CD4-positive, alpha-beta T cell treated with Interferon alpha-2 for 1 hour (primary cell): ENCODE measurements around the gene SLC17A9.
A peak's percentile ranks its signal among the peaks of the same experiment; 100 is the strongest.

ENCODE experiments used
- DNase-seq, 2 donors: peaks; one replicate each; pipeline ENCODE4 v3.0.0-alpha.2; 2020 to 2022

The SLC17A9 gene

DNA sequence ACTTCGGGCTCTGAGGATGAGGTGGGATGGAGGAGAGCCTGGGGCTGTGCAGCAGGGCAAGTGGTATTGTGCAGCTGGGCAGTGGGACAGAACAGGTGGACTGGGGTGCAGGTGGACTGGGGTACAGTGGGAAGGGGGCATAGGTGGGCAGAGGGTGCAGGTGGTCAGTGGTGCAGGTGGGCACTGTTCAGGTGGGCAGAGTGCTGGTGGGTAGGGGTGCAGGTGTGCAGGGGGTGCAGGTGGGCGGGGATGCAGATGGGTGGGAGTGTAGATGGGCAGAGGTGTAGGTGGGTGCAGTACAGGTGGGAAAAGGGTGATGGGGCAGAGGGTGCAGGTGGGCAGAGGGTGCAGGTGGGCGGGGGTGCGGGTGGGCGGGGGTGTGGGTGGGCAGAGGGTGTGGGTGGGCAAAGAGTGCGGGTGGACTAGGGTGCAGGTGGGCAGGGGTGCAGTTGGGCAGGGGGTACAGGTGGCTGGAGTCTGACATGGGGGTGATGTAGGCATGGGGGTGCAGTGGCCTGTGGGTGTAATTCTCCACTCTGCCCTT is 33.8 kb downstream of the SLC17A9 start:
- DNase-seq, result no peak

DNA sequence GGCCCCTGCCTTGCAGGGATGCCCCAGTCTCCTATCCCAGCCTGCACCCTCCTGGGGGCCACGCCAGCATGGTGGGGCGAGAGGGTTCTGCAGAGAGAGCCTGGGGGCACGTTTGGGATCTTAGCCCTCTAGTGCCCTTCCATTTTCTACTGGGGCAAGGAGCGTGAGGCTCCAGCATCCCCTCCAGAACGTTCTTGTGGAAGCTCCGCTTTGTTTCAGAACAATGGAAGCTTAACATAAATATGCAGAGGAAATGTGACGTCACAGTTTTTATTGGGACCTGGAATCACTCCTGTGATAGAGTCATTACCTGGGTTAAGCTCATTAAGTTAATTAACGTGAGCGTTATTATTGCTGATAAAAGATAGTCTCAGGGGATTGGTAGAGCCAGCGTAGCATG is 34.6 kb downstream of the SLC17A9 start:
- DNase-seq, result no peak

DNA sequence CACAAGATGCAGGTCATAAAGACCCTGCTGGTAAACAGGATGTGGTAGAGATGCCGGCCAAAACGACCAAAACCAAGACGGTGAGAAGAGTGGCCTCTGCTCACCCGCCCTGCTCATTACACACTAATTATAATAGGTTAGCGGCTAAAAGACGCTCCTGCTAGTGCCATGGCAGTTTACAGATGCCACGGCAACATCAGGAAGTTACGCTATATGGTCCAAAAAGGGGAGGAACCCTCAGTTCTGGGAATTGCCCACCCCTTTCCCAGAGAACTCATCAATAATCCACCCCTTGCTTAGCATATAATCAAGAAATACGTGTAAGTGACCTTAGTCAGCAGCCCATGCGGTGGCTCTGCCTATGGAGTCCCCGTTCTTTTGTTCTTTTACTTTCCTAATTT is 36.7 kb downstream of the SLC17A9 start:
- peak in 1 of 2 donors; percentile 54 for DNase-seq

DNA sequence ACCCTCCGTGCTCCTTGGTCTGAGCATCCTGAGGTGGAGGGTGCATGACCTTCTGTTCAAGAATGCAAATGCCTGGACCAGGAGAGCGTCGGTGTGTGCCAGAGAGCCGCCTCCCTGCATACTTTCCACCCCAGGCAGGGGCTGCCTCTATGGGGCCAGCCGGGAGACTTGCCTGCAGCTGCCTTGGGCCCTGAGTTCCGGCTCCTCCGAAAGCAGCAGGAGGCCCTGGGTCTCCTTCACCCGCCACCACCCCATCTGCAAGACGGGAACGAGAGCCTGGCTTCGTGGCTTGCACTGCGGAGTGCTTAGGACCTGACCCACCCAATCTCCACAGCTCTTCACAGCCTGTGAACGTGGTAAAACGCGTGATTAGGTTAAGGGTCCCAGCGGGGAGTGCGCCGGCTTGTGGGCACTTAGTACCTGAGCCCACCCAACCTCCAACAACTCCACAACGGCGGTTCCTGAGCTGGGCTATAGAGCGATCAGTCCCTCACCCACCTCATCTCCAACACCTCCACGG is 37.9 kb downstream of the SLC17A9 start:
- no peak for DNase-seq

DNA sequence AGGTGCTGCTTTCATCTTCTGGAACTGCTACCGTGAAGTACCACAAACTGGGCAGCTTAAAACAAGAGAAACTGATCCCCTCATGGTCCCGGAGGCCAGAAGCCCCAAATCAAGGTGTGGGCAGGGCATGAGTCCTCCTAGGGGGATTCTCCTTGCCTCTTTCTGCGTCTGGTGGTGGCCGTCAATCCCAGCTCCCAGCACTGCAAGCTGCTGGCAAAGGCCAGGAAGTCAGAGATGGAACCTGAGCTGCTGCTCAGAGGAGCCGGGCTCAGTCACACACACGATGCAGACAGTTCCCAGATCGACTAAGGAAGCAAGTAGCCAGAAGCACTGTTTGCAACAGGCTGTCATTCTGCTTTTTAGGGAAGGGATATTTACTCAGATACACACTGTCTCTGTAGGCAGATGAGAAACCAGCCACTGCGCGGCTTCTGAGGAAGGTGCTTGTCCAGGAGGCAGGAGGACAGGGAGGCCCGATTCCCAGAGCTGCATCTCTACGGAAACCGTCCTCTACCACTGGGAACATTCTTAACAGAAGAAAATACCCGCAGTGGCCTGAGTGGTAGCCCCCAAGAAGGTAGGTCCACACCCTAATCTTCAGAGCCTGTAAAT is 38.8 kb downstream of the SLC17A9 start:
- no peak for DNase-seq

DNA sequence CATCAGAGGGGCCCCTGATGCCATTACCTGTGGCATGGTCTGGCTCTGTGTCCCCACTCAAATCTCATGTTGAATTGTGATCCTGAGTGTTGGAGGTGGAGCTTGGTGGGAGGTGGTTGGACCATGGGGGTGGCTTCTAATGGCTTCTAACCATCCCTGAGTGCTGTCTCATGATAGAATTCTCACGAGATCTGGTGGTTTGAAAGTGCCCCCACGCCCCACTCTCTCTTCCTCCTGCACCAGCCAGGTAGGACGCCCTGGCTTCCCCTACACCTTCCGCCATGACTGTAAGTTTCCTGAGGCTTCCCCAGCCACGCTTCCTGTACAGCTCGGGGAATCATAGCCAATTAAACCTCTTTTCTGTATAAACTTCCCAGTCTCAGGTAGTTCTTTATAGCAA is 39.4 kb downstream of the SLC17A9 start:
- DNase-seq, result no peak

DNA sequence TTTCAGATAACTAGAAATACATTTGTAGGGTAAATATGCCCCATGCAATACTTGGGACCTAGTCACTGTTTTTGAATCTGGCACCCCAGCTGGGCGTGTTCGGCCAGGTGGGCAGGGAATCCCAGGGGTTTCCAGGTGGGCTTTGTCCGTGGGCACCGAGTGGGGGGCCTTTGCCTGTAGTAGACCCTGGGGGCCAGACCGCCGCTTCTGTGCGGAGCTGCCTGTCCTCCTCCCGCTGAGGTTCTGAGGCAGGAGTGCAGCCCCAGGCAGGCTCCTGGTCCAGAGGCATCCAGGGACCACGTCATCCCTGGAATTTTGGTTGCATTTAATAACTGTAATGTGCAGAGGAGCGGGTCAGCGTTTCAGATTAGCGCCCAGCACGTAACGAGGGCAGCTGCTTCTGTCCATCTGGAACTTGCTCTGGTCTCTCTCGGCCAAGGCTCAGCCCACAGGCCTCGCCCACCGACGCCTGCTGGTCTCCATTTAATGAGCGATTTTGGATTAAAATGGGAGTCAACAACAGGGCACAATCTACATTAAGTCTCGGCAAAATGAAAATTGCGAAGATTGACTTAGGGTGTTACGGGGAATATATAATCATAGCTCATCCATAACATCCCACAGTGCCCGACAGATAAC is 41.5 kb downstream of the SLC17A9 start:
- no peak for DNase-seq

DNA sequence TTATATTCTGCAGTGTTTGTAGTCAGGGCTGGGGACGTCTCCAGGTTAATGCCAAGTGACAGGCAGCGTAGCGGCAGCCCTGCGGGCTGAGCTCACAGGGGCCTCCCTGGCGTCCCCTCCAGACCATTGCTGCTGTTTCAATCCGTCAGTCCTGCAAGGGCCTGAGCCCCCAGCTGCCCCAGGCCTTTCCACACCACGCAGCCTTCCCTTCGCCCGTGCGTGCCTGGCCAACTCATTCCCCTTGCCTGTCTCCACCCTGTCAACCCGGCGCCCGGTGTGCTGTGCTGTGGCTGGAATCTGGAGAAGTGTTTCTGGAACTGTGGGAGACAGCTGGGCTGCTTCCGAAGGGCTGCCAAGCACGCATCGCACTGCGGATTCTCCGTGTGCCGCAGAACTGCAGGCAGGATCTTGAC is 42.4 kb downstream of the SLC17A9 start:
- DNase-seq, result no peak

DNA sequence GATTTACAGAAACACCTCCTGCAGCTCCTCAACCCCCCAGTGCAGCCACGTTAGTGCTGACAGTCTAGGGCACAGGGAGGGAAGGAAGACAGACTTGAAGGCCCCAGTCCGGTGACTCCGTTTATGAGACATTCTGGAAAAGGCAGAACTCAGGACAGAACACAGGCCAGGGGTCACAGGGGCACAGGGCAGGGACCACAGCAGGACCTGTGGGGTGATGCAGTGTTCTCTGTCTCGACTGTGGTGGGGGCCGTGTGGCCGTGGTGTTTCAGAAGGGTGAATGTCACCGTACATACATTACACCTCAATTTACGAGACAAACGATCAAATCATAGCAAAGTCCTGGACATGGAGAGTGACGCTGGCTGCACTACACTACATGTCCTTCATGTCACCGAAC is 43.0 kb downstream of the SLC17A9 start:
- DNase-seq, result no peak

DNA sequence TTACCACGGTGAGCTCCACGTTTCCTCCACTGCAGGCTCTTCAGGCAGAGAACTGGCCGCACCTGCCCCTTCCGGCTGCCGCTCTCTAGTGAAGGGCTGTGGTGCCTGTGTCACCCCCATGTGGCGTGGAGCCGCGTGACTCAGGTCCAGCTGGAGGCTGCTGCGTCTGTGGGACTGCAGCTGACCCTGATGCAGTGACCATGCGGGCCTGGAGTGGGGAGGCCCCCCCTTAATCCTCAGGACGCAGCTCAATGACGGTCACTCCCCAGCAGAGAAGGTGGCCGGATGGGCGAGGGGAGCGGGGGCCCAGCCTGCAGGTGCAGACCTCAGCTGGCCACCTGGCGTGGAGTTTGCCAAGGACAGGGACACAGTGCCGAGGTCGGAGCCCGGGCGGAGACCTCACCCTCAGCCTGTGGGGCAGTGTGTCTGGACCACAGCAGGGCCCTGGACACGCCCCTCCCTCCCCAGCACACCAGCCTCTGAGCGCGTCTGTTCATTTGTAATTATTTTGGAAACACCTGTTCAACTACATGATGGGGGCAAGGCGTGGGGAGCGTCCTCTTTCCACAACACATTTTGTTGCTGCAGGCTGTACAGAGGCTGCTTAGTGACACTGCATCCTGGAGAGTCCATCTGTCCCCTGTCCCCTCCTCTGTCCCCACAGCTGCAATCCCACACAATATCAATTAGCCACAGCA is 43.5 kb downstream of the SLC17A9 start:
- DNase-seq, result no peak

DNA sequence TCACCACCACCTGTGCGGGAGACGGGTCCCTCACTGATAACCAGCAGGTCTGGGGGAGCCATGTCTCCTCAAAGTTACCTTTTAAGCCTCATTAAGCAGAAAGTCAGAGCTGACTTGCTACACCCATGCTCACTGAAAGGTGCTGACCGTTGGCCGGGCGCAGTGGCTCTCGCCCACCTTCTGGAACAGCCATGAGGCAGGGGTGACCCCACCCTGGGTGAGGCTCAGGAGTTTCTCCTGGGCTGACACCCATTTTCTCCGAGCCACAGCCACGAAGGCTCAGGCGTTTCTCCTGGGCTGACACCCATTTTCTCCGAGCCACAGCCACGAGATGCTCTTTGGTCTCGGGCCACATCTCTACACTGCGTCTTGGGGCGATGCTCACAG is 44.1 kb downstream of the SLC17A9 start:
- DNase-seq, result no peak

DNA sequence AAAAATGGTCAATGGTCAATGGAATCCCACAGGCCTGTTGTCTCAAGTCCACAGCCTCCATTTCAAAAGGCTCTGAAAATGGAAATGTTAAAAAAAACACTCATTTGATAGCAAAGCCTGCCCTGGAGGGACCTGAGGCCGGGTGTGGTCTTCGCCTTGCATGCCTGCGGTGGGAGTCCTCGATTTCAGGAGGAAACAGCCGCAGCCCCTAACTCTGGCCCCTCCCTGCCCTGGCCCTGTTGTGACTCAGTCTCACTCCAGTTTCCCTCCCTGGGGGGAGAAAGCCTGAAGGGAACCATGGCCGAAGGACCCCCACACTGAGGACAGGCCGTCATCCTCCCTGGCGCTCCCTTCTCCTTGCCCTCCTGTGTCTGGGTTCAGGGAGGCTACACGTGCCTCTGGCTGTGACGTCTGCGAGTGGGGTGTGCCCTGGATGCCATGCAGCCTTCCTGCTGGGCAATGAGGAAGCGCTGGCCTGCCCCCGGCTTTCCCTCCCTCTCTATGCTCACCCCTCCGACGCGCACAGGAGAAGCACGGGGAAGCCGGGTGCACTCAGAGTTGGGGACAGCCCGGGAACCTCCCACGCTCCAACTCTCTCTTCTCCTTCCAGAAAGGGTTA is 45.0 kb downstream of the SLC17A9 start:
- no peak for DNase-seq

DNA sequence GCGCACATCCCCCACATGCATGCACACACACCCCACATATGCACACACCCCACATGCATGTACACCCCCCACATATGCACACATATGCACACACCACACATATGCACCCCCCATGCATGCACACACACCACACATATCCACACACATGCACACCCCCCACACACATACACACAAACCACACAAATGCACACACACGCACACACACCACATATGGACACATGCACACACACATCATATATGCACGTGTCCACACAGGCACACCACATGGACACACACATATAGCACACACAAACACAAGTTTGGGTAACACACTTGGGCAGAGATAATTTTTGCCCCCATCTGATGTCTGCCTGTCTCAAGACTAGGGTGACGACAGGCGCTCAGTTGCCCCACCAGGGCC is 45.9 kb downstream of the SLC17A9 start:
- DNase-seq, result no peak

DNA sequence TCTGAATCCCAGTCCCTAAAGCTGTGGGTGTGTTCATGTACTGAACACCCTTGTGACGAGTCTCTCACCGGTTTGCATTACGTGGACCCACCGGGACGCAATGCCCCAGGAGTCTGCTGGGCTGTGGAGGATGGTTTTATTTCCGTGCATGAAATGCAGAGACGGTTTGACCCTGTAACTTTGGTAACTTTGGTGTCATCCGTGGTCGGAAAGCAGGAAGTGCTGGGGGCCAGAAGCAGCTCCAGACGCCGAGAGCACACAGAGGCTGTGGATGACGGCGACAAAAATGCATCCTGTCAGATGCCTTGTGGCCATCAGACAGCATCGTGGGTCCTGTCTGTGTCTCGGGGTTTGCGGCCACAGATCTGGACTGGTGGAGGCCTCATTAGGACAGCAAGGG is 47.1 kb downstream of the SLC17A9 start:
- DNase-seq, result no peak

DNA sequence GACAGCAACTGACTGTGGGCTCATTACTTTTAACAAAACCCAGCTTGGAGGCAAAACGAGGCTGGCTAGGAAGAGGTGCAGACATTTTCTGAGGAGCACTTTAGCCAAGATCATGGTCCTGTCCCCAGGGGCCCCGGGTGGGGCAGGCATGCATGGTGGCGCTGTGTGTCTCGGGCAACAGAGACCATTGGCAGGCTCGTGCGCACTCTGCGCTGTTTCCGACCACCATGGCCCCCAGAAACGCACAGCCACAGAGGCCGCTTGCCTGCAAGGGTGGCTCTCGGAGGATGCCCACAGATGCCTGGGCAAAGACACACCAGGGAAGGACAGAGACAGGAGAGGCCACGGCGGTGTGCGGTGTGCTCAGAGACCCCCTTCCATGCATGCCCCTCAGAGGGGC is 47.5 kb downstream of the SLC17A9 start:
- no peak for DNase-seq

DNA sequence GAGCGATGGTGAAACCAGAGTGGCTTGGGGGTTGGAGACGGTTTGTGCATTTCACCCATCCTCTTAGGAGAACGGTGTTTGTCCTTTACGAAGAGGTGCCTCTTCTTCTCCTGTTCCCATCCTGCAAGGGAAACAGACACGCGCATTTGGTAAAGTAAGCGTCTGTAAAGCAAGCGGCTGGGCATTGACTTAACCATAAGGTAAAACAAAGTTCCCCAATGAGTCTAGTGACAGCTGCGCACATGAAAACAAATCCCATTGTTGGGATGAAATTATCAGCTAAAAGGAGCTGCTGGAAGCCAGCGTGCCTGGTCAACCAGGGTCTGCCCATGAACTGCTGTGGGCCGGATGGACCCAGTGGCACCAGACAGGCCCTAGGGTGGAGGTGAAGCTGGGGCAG is 48.4 kb downstream of the SLC17A9 start:
- DNase-seq, result no peak

DNA sequence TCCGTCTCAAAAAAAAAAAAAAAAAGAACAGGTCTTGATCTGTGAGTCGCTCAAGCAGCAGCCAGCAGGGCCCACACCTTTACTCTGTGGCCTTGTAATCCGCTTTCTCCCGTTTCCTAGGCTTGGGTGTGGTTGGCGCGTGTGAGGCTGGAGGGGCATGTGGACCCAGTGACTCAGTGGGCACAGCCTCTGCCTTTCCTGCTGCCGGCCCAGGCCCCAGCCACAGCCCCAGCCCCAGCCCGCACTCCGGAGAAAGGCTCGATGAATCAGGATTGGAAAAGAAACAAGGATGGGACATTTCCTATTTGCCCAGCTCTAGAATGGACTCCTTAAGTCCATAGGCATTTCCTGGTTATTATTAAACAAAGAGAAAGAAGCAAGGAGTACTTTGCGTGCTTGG is 50.0 kb downstream of the SLC17A9 start:
- no peak for DNase-seq

DNA sequence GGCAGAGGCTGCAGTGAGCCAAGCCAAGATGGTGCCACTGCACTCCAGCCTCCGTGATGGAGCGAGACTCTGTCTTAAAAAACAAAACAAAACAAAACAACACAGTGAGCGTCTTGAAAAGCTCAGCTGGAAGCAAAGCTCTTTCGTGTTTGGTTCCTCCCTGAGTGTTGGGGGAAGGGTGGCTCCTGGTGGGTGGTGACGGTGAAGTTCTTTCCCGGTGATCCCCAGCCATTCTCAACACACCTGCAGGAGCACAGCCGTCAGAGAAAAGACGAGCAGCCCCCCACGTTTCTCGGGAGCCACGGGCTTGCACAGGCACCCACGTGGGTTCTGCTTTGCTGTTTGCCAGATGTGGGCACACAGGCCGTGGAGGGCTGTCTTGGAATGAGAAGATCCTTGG is 51.0 kb downstream of the SLC17A9 start:
- DNase-seq, result no peak

DNA sequence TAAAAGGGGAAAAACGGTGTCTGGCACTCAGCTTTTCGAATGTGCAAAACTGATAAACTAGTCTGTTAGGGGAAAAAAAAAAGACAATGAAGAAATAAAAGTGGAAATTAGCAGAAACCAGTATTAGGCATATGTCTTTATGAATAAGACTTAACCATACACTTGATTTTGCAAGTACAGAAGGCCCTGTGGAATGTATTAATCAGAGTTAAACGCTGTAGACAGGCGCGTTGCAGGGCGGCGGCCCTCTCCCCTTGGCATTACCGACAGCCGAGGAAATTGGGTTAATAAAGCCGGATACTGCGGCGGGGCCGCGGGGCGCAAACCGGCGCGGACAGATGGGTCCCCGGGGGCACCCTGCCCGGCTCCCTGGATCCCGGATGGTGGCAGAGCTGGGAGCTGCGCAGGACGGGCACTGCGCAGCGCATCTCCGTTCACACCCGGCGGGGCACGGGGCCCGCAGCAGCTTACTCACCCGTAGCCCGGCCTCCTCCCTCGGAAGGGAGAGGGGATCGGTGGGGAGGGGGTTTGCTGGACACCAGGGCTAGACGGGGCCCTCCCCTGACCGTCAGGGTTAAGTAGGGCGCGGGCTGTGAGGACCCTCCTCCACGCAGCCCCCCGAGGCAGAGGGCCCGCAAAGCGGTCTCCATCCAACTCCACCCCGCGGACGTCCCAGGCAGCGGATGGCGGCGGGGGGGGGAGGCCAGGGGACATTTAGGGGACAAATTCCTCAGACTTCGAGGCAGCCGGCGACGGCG is 52.3 kb downstream of the SLC17A9 start:
- no peak for DNase-seq

DNA sequence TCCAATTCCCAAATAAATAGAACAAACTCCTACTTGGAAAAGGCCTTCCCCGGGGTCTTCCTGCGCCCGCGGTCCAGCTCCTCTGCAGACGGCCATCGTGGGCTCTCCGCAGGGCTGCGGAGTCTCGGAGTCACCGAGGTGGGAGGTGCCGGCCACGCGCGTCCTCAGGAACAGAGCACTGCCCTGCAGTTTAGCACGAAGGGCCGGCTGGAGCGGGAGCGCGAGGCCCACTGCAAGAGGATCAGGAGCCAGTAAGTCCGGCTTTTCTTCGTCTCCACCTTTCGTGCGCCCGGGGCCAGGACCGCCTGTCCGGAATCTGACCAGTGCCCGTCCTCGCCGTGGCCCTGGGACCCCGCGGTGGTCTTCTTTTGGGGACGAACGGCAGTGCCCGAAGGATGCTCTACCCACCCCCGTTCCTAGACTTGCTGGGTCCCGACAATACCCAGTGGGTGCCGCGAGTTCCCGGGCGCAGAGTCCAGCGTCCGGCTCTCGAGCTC is 52.9 kb downstream of the SLC17A9 start:
- no peak for DNase-seq

DNA sequence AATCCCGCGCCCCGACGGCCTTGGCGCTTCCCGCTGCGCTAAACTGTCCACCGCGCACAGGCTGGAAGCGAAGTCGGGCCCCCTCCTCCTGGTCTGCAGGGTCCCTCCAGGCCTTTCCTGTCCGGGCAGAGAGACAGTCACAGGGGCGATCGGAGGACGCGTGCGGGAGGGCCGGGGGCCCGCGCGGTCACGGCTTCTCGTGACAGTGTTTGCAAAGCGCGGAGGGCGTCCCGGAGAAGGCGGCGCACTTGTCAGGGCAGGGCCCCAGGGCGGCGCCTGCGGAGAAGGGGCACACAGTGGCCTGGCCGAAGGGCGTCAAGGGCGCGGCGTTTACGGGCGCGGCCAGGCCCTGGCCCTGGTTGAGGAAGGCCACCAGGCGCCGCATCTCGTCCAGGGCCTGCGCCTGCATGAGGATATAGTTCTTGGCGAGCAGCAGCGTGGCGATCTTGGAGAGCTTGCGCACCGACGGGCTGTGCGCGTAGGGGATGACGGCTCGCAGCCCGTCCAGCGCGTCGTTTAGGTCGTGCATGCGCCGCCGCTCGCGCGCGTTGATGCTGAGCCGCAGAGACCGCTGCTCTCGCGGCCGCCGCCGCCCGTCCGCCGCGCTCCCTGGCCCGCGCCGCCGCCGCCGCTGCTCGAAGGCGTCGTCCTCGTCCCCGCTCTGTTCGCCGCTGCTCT is 53.5 kb downstream of the SLC17A9 start:
- DNase-seq, result no peak
